Activated CD8-positive, alpha-beta memory T cell treated with anti-CD3 and anti-CD28 coated beads, Interleukin-2, amount 50 U/mL, for 1 hour (primary cell): ENCODE measurements around the gene CLIP4.

Experiments used
- DNase-seq: peaks from one replicate; pipeline ENCODE4 v3.0.0-alpha.2; 2020; ENCODE audit errors: extremely low read depth

CLIP4 gene

DNA sequence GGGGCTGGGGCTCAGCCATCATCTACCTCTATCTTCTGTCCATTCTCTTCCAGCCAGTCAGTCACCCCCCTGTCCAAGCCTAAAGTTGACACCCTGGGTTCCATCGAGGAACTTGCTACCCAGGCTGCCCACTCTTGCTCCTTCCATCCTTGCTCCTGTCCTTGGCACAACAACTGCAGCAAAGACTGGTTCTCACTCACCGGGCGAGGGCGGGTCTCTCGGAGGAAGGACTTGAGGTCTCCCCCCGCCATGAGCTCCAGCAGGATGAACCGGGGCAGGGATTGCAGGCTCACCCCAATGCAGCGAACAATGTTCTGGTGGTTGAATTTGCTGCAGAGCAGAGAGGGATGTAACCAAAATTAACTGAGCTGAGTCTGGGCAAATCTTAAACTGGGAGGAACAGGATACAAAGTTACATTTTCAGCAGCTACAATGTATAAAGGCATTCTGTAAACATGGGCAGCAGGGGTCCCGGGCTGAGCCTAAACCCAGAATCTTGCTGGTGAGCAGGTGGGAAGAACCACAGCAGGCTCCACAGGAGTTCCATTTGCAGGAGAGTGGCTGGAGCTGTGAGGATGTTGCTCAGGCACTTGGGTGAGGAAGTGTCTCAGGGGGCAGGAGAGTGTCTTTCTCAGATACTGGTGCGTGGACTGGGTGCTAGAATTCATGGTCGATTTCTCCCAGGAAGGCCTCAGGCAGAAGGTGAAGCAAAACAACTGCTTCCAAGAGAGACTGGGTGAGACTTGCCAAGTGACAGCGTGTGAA lies 105.5 kb downstream of the CLIP4 start:
- DNase-seq, result no peak

DNA sequence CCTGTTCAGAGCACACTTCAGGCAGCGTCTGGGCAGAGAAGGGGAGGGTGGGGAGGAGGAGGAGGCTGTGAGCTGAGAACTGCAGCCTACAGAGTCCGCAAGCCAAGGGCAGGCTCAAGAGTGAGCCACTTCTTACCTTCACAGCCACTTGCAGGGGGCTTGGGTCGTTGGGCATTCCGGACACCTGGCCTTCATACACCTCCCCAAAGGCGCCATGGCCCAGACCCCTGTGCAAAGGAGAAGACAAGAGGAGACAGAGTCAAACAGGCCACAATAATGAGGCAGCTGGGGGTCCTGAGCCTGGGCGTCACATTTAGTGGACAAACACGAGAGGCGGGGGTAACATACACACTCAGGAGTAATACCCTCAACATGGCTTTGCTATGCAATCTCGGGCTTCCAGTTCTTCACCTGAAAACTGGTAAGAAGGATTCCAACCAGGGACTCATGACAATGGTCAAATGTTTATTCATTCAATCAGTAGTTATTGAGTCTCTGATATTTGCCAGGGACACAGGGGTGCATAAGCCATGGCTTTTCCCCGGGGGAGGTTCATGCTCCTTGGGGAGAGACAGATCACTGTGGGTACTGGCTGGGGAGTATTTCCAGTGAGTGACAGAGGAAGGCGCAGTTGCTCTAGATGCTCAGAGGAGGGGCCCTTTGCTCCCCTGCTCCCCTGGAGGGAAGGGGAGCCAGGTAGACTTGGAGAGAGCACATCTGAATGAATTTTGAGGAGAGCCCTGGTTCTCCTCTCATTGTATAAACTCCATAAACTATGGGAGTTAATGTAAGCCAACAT lies 107.4 kb downstream of the CLIP4 start:
- DNase-seq, result no peak

DNA sequence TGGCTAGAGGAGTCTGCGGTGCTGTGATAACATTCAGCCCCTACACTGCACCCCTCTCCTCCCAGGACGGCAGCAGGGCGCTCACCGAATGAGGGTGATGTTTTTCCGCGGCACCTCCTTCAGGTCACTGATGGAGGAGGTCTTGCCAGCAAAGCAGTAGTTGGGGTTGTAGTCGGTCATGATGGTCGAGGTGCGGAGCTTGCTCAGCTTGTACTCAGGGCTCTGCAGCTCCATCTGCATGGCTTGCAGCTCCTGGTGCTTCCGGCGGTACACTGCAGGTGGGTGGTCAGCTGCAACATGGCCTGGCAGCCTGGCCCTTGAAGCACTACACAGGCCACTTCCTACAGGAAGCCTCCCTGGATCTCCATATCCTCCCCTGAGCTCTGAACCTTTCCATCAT lies 108.0 kb downstream of the CLIP4 start:
- DNase-seq, result no peak

DNA sequence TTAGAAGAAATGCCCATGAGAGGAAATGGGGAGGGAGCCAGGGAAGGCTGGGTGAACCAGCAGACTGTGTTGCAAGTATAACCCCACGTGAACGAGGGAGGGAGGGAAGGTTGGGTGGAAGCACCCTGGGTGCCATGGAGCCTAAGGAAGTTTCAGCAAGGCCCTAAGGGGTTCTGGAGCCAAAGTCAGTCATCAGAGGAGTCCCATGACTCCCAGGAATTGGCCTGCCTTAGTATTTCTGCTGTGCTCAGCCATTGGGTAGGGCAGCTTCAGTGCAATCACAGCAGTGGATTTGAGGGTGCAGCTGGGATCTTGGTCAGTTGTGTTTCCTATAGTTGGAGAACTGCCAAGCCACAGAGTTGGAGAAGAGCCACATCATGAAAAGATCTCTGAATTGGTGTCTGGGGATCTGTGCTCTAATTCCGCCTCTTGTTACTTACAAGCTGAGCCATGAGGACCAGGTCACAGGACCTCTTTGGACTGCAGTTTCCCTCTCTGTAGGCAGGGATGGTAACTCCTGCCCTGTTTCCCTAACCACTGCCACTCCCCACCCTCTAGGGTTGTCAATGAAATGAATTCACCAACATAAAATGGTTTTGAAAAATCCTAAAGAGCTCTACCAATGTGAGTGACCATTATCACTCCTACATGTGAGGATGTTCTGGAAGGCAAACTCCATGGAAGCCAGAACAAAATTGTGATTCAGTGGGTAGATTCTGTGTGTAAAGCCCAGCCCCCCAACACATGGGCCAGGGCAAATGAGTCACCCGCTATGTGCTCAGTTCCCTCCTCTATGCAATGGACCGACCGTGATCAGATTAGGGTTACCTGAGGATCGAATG lies 108.9 kb downstream of the CLIP4 start:
- no peak for DNase-seq

DNA sequence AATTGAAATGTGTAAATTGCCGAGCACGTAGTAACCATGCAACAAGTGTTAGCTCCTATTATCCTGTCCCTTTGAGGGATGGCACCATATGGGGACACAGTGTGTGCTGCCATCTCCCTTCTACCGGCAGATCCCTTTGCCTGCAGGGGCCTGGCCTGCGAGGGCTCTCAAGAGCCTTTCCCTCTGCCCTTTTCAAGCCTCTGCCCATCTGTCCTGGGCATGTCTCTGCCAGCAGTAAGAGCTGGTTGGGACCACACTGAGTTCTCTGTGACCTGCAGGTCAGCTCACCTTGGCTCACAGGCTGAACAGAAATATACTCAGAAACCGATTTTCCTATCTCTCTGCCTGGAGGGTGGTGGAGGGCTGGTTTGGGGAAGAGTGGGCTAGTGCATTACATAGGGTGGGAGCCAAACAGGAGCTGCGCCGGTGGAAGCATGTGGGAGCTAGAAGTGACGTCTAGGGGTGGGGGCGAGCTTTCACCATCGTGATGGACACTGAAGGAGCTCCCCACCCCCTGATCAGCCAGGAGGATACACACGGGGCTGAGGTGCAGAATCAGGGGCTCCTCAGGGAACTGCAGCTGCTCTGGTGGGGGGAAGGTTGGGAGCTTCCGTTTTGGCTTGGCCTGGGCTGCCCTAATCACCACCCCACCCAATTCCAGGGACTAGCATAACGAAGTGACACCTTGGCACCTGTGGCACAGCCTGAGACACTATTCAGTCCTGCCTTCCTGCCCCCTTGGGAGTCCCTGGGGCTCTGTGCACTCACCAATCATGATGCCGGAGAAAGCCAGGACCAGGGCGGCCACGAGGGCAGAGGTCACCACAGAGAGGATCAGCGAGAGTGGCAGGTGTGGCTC lies 109.7 kb downstream of the CLIP4 start:
- DNase-seq, result no peak

DNA sequence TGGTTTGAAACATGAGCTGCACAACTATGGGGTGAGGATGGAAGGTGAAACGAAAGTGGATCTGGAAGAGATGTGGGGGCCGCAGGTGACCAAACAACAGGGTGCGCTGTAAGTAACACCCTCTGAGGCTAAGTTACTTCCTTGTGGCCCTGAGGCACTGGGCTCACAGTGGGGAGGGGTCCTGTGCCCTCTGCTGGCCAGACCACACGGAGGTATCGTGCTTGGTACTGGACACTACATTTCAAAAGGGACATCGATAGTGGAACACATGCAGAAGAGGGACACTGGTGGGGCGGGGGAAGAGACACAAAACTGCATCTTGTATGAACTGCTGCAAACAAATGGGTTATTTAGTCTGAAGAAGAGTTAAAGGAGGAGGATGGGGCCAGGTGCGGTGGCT lies 110.6 kb downstream of the CLIP4 start:
- DNase-seq, result no peak

DNA sequence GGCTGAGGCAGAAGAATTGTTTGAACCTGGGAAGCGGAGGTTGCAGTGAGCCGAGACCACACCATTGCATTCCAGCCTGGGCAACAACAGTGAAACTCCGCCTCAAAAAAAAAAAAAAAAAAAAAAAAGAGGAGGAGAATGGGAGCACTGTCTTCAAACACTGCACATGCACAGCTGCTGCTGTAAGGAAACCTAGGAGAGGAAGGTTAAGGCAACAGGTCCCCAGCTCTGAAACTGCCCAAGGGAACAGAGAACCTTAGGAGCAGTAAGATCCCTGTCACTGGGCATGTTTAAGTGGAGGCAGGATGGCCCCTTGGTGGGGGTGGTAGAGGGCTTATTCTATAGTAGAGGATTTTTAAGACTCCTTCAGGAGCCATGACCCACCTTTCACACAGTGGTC lies 111.2 kb downstream of the CLIP4 start:
- DNase-seq, result no peak

DNA sequence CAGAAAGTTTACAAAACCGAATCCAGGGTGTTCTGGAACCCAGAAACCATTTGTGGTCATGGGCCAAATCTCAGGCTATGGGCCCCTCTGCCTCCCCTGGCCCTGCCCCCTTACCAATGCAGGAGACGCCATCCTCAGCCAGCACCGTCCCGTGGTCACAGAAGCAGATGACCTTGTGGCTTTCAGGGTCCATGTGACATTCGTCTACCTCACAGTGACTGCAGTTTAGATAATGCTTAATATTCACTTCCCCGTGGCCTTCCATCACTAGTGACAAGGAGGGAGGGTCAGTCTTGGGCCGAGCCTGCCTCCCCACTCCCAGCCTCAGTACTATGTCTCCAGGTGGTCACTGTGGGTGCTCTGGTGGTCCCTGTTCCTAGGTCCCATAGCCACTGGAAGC lies 111.6 kb downstream of the CLIP4 start:
- no peak for DNase-seq

DNA sequence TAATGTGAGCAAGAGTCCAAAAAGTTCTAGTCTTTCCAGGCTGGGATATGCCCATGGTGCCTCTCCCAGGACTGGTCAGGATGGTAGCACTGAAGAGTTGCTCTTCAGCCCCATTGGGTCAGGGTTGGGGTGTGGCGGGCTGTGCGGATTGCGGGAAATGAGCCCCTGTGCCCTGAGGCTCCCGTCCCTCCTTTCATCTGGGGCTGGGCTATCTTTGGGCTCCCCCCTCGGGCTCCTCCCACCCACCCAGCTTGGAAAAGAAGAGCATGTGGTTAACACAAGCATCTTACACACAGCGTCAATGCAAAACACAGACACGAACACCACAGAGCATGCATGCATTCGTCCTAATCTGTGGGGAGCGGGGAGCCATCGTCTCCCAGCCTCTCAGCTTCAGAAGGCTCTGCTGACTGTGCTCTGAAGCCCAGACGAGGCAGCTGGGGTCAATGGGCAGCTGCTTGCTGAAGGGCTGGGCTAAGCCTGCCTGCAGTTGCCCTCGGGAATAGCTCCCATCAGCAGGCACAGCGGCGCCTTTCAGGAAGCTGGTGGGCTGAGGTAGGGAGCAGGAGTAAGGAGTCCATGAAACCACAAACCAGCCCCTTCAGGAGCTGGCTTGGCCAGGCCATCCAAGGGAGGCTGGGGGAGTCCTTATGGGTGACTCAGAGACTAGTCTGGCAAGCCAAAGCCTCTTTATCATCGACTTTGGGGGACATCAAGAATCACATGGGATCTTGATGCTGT lies 112.9 kb downstream of the CLIP4 start:
- DNase-seq, result no peak

DNA sequence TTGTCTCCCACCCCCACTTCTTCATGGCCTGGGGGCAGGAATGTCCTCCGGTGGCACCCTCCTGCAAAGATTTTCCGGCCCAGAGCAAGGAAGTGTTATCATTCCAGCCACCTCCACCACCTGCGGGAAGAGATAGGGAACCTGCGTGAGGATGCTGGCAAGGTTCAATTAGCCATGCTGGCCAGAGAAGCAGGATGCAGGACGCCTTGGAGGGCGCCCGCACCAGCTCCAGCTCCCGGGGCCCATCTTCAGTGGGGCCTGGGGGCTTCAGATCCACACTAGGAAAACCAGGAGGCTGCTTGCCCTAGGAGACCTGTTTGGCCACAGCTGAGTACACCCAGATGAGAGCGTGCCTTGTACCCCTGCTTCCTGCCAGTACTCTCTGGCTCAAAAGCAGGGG lies 113.7 kb downstream of the CLIP4 start:
- DNase-seq, result no peak

DNA sequence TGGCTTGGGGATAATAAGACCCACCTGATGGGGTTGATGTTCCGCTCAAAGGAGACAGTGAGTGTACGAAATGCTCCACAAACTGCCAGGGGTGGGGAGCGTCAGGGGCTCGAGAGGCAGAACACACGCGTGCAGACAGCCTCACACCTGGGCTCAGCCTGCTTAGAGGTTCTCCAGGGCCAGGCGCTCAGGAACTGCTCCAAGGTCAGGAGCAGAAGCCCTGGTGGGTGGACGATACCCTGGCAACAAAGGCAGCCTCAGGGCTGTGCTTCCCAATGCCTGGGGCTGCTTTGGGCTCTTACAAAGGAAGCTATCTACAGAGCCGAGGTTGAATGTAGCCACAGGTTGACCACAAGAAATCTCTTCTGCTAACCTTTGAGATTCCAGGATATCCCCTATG lies 114.4 kb downstream of the CLIP4 start:
- no peak for DNase-seq

DNA sequence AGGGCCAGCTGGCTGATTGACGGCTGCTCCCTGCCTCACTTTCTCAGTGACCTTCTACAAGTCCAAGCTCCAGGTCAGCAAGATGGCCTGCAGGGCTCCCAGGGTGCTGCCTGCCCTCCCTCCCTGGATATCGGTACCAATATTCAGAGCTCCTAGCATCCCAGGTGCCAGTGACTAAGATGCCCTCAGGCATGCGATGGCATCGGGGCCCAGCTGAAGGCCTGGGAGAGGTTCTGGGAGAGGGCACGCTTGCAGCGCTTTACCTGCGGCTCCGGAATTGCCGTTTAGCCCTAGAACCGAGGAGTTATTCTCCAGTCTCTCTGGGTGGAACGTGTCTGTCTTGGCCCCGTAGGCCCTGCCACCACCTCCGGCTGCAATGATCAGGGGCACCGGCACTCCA lies 116.8 kb downstream of the CLIP4 start:
- no peak for DNase-seq

DNA sequence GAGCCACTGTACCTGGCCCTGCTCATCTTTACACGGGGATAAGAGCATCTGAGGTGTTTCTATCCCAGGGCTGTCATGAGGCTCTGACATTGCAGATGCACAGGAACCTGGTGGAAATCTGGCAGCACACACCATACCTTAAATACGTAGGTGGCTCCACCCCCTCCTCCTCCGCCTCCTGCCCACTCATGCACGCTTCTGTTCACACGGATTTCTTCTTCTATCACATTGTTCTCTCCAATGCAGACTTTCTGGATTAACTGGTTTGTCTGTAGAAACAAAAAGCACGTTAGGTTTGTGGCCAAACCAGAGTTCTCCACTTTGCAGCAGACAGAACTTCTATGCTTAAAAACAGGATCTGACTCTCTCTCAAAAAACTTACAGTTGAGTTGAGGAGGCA lies 118.2 kb downstream of the CLIP4 start:
- no peak for DNase-seq

DNA sequence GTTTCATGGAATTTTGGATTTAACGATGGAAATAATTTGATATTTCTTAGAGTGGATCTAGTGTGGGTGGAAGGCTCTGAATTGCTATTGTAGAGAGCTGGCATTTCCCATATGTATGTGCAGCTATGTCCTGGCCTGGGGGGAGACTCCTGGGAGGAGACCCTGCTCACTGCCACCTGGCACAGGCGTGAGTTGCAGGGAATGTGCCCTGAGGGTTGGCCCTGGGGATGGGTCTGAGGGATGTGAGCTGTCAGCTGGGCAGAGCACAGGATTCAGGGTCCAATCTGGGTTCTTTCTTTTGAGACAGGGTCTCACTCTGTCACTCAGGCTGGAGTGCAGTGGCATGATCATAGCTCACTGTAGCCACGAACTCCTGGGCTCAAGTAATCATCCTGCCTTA lies 120.2 kb downstream of the CLIP4 start:
- no peak for DNase-seq

DNA sequence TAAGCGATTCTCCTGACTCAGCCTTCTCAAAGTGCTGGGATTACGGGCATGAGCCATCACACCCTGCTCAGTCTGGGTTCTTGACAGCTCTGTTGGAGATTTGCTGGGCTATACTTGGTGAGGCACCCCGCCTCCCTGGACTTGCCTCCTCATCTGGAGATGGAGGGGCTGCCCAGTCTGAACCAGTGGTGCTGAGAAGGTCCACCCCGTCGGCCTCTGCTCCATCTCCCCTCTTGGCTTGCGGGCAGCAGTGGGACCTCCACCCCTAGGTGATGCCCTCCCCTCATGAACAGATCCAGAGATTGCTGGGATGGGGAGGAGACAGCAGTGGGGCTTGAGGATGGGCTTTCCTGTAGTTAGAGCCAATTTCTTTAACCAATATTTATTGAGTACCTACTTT lies 120.9 kb downstream of the CLIP4 start:
- DNase-seq, result no peak

DNA sequence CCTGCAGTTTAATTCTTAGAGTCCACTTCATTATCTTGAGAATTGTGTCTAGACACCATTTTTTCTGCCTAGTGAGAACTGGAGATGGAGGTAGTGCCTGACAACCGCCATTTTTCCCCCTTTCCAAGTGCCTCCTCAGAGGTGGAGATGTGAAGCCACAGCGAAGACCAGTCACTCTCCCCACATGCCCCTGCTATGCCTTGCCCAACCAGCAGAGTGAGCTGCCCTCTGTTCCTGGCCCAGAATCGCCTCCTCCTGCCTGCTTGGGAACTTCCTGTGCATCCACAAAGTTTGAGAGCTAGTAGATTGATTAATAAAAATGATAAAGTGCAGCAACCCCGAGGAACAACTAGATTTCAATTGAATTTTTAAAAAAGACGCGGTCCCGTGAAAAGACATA lies 123.3 kb downstream of the CLIP4 start:
- DNase-seq, result no peak
